ENCODE measurements around the gene KCNH4.

- no peak for TF ChIP-seq CTCF (conservative IDR thresholded peaks at IDR 0.05)
- no peak for TF ChIP-seq ZFX (IDR thresholded peaks at IDR 0.05)
Measured at GRCh38 chr17:42178817-42179216, 2.1 kb downstream of the KCNH4 start.

Measured in C4-2B (cell line).